GM20000 (cell line): ENCODE measurements around the gene TSHZ2.
"Not testable (repeated sequence)": the region's sequence is repeated elsewhere in the genome, so short reads cannot be mapped to it uniquely, and the experiment has no call there.

Experiments
- DNase-seq: peaks from one replicate; pipeline ENCODE4 v3.0.0; 2012; ENCODE audit warnings: low spot score
- TF ChIP-seq, protein P1 (sequence below): IDR thresholded peaks from 2 replicates; pipeline ENCODE4 v1.5.1; 2012; ENCODE audit warnings: mild to moderate bottlenecking, control low read depth; ENCODE audit errors: extremely low read depth, missing control alignments

The TSHZ2 gene

DNA sequence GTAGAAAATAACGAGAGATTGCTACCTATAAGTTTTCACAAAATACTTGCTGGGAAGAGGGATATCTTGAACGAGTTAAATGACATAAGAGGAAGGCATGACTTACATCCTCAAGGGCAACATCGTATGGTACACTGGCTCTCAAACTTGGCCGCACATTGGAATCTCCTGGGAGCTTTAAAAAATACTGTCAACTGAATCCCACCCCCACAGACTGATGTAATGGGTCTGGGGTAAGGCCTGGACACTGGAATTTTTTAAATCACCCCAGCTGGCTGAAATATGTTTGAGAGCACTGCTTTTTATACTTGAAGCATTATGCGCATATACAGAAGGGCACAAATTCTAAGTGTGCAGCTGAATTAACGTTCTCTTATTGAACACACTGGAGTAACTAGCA, 8.0 kb upstream of the TSHZ2 start:
- DNase-seq, result no peak
- TF ChIP-seq, protein P1, sequence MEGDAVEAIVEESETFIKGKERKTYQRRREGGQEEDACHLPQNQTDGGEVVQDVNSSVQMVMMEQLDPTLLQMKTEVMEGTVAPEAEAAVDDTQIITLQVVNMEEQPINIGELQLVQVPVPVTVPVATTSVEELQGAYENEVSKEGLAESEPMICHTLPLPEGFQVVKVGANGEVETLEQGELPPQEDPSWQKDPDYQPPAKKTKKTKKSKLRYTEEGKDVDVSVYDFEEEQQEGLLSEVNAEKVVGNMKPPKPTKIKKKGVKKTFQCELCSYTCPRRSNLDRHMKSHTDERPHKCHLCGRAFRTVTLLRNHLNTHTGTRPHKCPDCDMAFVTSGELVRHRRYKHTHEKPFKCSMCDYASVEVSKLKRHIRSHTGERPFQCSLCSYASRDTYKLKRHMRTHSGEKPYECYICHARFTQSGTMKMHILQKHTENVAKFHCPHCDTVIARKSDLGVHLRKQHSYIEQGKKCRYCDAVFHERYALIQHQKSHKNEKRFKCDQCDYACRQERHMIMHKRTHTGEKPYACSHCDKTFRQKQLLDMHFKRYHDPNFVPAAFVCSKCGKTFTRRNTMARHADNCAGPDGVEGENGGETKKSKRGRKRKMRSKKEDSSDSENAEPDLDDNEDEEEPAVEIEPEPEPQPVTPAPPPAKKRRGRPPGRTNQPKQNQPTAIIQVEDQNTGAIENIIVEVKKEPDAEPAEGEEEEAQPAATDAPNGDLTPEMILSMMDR, result no peak

DNA sequence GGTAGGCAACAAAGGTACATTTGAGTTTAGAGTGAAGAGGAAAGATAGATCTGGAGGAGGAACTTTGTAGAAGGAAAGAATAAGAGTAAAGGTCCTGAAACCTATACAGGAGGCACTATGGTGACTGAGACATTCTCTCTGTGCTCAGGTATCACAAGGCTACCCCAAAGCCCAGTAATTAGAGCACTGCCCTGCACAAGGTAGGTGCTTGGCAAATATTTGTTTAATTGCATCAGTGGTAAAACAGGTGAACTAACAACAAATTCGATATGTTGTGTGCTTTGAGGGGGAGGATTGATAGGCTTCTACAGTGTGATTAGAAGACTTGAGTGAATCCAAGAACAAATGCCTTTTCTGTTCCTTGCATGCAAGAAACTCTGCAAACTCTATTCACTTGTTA, 6.8 kb upstream of the TSHZ2 start:
- DNase-seq, result no peak
- TF ChIP-seq, protein P1, result no peak

DNA sequence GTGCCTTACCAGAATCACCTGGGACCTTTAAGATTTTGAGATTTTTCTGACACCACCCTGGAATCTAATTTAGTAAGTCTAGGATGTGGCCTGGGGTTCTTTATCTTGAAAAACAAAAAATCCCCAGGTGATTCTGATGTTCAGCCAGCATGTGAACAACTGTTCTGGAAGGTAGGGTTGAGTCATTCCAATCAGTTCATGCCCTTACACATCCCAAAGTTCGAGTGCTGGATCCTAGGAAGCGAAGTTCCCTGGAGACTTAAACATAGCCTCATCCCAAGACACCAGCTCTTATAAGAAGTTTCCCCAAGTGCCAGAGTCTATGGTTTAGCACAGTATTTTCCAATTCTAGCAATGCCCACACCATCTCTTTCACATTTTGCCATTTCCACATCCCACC, 6.3 kb upstream of the TSHZ2 start:
- DNase-seq, result no peak
- TF ChIP-seq, protein P1, result no peak

DNA sequence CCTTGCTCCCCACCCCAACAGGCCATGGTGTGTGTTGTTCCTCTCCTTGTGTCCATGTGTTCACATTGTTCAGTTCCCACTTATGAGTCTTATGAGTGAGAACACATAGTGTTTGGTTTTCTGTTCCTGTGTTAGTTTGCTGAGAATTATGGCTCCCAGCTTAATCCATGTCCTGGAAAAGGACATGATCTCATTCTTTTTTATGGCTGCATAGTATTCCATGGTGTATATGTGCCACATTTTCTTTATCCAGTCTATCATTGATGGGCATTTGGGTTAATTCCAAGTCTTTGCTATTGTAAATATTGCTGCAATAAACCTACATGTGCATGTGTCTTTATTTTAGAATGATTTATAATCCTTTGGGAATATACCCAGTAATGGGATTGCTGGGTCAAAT, 5.6 kb upstream of the TSHZ2 start:
- DNase-seq, result not testable (repeated sequence)

DNA sequence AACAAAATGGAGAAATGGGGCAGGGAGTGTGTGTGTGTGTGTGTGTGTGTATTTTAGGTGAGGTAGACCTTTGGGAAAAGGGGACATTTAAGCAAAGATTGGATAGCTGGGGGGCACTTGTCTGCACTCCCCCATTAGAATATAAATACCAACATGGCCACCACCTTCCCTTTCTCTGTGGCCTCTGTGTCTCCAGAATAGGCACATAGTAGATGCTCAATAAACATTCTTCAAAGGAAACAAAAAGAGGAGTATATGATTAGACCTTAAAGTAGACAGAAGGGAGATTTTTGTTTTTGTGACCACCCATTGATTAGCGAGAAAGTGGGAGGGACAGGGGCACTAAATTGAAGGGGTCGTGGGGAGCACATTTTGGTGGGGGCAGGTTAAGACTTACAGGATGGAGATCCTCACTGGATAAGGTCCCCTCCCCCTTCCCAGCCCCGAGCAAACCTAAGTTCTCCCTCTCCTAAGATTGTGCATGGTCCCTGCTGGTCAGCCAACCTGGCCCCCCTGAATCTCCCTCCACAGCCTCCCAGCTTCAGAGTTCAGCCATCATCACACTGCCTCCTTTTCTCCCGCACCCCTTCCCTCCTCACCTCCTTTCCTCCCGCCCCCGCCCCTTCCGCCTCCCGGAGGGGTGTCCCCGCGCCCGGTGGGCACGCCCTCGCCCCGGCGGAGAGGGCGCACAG, 514 bp upstream of the TSHZ2 start:
- no peak for DNase-seq
- TF ChIP-seq, protein P1, result no peak

DNA sequence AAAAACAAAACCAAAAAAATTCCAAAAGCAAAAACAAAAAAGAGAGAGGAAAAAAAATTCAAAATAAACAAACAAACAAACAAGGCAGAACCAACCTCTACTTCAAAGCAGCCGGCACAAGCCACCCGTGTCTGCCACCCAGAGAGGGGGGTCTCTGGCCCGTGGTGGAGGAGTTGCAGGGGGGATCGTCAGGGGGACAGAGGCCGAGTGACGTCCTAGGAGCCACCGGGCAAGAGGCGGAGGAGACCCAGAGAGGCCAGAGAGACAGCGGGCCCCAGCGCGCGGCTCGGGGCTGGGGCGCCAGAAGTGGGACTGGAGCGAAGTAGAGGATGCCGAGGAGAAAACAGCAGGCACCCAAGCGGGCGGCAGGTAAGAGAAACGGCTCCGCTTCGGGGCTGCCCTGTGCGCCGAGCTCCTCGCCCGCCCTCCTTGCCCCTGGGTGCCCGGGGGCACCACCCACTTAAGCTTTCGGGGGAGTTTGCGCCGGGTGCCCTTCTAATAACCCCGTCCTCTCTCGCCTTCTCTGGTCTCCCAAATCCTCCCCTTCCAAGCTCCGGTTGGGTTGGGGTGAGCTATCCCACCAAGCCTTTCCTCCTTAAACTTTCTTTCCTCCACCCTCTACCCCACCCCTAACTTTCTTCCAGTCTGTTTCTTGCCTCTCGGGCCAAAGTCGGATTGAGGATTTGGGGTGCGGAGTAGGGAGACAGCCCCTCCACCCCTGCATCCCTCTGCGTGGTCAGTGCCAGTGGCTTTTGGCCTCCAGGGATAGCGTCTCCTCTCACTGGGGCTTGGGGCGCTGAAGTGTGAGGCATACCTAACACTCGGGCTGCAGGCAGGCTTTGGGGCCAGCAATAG, 1.0 kb downstream of the TSHZ2 start:
- DNase-seq, result no peak
- TF ChIP-seq, protein P1, result no peak

DNA sequence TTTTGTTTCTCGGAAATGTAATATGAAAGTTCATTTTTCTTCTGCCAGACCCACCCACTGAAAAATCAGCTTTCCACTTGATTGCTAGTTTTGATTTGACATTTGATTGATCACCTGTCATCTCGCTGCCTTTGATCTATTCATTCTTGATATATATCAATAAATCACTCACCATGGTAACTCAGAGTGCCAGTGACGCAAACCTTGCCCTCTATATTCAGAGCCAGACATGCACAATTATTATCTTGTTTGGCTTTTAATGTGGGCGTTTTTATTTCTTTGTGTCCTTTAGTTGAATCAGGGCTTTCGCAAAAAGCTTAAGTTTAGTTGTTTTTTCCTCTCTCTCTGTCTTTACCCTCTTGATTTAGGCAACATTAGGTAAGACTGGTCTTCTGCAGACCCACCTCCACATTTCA, 2.0 kb downstream of the TSHZ2 start:
- no peak for DNase-seq
- TF ChIP-seq, protein P1, result no peak
